PFSK-1 (cell line): Measurements from ENCODE around the gene GTPBP6.

Source experiments
- FOXP2 ChIP-seq: optimal IDR thresholded peaks from 2 replicates; pipeline ENCODE3; 2011; ENCODE audit warnings: borderline replicate concordance, control low read depth, inconsistent platforms; ENCODE audit not compliant: insufficient read depth; ENCODE audit errors: extremely low read length, extremely low read depth
- POLR2AphosphoS5 ChIP-seq: IDR thresholded peaks from 2 replicates; pipeline ENCODE4 v1.6.1; 2012; ENCODE audit warnings: low read depth, mild to moderate bottlenecking, control low read depth, low read length, moderate library complexity
- REST ChIP-seq, 2 experiments: IDR thresholded peaks; 2 replicates each; pipeline versions ENCODE4 v1.6.1 to v1.8.0; 2011 to 2012; ENCODE audit warnings: low read depth in 2 of 2, low read length in 2 of 2, control low read depth in 1 of 2, inconsistent platforms in 1 of 2, mild to moderate bottlenecking in 1 of 2, moderate library complexity in 1 of 2; ENCODE audit not compliant: insufficient read depth in 1 of 2
- SIN3A ChIP-seq: IDR thresholded peaks from 2 replicates; pipeline ENCODE4 v1.6.1; 2012; ENCODE audit warnings: mild to moderate bottlenecking, low read length, moderate library complexity, borderline replicate concordance; ENCODE audit not compliant: insufficient read depth
- TAF1 ChIP-seq: IDR thresholded peaks from 2 replicates; pipeline ENCODE4 v1.6.1; 2012; ENCODE audit warnings: low read length, control low read depth, borderline replicate concordance; ENCODE audit not compliant: insufficient read depth

Gene GTPBP6

GRCh38 chrX:310621-311155 lies 7.9 kb downstream of the GTPBP6 start:
- TF ChIP-seq FOXP2 (no peak), POLR2AphosphoS5 (no peak), SIN3A (no peak), REST (IDR thresholded peaks at IDR 0.05; ENCODE audit: insufficient read depth in 1 of 2, low read depth in 2 of 2, low read length in 2 of 2) (no peak), TAF1 (no peak)

DNA sequence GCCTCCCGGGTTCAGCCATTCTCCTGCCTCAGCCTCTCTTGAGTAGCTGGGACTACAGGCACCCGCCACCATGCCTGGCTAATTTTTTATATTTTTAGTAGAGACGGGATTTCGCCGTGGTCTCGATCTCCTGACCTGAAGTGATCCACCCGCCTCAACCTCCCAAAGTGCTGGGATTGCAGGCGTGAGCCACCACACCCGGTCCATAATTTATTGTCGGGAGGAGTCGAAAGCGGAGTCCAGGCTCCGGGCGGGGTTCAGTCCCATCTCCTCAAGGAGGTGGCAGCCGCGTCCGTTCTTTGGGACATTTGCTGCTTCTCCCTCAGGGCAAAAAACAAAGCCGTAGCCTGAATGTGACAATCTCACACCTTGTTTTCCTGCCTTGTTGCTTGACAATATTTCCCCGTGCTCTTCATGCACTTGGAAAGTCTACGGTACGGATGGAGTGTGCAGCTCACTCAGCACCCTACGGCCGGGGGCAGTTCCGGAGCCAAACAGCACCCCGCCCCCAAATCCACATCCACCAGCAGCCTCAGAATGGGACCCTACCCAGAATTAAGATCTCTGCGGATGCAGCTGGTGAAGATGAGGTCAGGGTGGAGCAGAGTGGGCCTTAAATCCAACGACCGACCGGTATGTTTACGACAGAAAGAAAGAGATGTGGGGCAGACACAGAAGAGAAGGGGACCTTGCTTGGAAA lies 9.6 kb downstream of the GTPBP6 start:
- TF ChIP-seq TAF1: no peak
- TF ChIP-seq SIN3A: no peak
- TF ChIP-seq FOXP2: no peak
- no peak for TF ChIP-seq POLR2AphosphoS5
- no peak for TF ChIP-seq REST (IDR thresholded peaks at IDR 0.05; ENCODE audit: insufficient read depth in 1 of 2, low read depth in 2 of 2, low read length in 2 of 2)

DNA sequence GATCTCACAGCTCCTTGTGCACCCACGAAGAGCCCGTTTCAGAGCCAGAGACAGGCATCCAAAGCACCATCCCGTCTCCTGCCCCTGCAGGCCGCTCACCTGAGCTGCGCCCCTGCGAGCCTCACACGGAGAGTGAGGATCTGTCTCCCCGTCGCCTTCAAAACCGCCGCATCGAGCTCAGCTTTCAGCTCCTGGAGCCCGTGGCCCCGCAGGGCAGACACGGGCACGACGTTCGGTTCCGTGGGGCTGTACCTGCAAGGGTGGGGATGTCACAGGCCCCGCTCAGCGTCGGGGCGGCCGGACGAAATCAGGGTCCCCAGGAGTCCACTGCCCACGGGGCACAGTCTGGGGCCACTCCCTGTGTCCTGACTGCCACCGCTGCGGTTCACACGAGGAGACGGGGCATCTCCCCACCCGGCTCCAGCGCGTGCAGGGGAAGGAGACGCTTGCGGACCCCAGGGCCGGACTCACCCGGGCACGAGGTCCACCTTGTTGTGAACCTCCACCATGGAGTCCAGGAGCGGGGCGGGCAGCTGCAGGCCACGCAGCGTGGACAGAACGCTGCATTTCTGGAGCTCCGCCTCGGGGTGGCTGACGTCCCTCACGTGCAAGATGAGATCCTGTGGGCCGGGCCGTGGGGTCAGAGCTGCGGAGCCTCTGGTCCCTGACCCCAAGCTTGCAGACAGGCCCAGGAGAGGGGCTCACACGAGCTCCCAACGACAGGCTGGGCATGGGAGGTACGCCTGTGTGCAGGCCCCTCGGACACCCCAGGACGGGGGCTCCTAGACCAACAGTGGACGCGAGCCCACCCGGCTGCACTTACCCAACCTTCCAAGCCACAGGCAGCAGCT lies 11.1 kb downstream of the GTPBP6 start:
- TF ChIP-seq POLR2AphosphoS5: peak; percentile 19; the same call in 1 of the 2 replicates
- no peak for TF ChIP-seq SIN3A

GRCh38 chrX:302975-303374 lies 15.6 kb downstream of the GTPBP6 start:
- no peak for TF ChIP-seq SIN3A
- TF ChIP-seq POLR2AphosphoS5: 0 out of 2 replicates have a peak, but pooled peaks have one; percentile 5

GRCh38 chrX:300334-300733 lies 18.3 kb downstream of the GTPBP6 start:
- TF ChIP-seq REST (IDR thresholded peaks at IDR 0.05; ENCODE audit: insufficient read depth in 1 of 2, low read depth in 2 of 2, low read length in 2 of 2): no peak

DNA sequence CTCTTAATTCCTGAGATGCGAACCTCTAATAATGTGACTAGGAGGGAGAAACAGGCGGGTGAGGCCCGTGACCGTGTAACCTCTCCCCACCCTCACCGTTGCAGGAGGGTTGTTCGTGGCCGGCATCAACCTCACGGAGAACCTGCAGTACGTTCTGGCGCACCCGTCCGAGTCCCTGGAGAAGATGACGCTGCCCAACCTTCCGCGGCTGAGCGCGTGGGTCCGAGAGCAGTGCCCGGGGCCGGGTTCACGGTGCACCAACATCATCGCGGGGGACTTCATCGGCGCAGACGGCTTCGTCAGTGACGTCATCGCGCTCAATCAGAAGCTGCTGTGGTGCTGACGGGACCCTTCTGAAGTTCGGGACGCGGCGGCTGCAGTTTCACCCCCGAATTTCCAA lies 19.6 kb downstream of the GTPBP6 start:
- TF ChIP-seq REST (IDR thresholded peaks at IDR 0.05; ENCODE audit: insufficient read depth in 1 of 2, low read depth in 2 of 2, low read length in 2 of 2) (no peak), SIN3A (no peak), TAF1 (no peak), POLR2AphosphoS5 (no peak), FOXP2 (no peak)
